Stimulated activated naive CD4-positive, alpha-beta T cell treated with Interleukin-2 at 50 U/mL for 16 hours (primary cell): ENCODE measurements around the gene APMAP.
A peak's percentile ranks its signal among the peaks of the same experiment; 100 is the strongest.
"Not testable (repeated sequence)": the region's sequence is repeated elsewhere in the genome, so short reads cannot be mapped to it uniquely, and the experiment has no call there.

Source experiments
- DNase-seq: peaks from one replicate; lab custom pipeline; 2025; lab: John Stamatoyannopoulos, UW

Gene APMAP

DNA sequence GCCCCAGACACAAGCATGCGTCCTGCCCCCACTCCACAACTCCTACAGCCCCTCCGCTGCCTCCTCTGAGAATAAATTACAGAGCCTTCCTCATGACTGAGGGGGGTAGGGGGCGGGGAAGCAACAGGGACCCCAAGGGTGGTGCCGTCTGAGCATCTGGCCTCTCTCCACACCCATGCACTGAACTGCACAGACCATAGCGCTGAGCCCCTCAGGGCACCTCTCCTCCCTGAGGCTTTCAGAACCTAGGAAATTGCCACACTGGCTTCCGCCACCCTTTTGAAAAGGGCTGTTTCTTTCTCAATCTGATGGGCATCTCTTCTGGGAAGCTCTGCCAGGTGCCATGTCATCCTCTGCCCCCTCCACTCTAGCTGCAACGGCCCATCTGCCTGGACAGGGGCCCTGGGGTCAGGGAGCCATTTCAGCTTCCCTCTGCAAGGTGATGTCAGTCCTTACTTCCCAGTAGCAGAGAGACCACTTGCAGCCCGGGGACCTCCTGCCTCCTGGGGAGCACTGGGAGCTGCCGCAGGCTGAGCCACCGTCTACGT lies 40.9 kb downstream of the APMAP start:
- DNase-seq, result no peak

DNA sequence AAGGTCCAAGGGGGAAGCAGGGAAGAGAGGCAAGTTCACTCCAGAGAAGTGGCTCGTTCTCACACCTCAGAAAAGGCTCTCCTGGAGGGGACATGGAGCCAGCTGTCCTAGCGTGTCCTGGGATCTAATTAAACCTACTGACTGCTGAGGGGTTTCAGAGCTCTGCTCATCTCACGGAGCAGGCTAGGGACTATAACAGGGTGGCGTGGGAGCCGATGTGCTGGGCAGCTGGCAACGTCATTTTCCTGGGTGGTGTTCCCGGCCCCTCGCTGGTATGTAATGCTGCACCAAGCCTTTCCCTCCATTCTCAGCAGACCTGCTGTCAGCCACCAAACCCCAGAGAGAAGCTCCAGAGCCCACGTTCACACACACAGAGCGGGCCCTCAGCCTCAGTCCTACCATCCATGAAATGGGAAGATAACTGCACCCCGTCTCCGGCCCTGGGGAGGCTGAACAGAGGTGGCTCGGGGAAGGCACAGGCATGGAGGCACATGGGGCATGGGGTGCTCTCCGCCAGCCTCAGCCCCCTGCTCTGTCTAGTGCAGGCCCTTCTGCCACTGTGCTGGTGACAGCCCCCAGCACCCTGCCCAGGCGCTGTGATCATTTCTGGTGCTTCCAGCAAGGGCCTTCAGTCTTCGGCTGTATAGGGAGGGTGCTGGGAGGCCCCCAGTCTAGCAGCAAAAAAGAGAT lies 41.6 kb downstream of the APMAP start:
- no peak for DNase-seq

DNA sequence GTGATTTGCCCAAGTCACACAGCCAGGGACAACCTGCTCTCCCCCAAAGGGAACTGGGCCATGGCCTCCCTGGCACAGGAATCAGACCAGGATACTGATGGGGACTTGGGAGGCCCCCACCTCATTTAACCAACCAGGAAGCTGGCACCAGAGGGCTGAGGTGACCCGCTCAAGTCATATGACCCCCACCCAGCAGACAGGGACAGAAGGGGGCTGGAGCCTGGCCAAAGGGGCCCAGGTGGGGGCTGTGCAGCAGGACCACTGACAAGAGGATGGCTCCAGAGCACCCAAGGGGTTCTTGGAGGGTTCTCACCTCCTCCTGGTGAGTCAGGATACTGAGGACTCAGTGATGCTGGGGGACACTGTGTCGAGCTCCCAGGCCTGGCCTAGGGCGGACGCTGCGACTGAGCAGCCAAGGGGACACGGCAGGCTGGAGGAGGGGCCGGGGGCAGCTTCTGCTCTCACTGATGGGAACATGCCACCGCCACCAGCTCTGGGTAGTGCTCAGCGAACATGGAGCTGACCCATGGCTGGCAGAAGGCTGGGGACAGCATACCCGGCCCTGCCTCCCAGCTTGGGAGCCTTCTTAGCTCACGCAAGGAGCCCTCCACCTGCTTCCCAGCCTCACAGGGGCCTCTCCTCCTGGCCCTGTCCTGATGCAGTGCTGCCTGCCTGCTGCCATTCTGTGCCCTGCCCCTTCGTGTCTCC lies 42.3 kb downstream of the APMAP start:
- no peak for DNase-seq

DNA sequence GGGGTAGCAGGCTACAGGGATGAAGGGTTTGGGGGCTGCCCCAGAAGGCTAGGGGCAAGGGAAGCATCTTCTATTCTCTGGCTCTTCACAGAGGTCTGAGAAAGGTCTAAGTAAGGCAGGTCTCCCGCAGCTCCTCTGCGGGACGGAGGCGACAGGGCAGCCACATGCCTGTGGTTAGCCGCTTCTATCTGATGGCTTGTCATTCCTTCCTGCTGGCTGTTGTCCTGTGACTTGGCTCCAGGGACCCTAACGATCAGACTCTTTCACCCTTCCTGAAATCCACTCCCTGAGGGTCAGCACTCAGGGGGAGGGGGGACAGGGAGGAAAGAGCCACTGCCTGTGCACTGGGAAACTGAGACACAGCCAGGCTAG lies 42.8 kb downstream of the APMAP start:
- DNase-seq, result no peak

DNA sequence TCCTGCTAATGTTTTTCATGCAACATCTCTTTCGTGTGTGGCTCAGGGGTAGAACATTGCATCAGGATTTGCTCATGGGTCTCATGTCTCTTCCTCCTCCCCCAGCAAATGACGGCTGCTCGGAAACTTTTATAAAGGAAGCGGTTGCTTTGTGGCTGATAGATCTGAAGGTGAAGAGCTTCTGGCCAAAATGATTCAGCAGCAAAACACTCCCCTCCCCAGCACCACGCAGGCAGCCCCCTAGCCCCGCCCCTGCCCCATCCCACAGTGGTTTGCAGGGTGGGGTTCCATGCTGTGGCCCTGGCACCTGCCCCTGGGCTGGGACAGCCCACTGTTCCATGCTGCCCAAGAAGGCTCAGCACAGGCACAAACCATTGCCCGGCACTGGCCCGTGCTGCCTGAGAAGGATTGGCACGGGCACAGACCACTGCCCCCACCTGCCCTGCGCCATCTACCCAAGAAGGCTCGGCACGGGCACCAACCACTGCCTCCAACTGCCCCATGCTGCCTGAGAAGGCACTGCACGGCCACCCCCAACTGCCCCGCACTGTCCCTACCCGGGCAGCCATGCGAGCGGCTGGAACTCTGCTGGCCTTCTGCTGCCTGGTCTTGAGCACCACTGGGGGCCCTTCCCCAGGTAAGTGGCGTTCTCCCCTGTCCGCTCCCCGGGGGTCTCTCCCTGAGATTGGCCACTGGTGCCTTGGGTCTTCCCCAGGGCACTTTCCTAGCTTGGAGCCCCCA lies 43.4 kb downstream of the APMAP start, which contains the start of gene CST7:
CST7 (plus strand) TSS at position 331 of the 741 bp plus-strand sequence; CDS start at position 568, 237 bp downstream.
- peak; percentile 83 for DNase-seq

DNA sequence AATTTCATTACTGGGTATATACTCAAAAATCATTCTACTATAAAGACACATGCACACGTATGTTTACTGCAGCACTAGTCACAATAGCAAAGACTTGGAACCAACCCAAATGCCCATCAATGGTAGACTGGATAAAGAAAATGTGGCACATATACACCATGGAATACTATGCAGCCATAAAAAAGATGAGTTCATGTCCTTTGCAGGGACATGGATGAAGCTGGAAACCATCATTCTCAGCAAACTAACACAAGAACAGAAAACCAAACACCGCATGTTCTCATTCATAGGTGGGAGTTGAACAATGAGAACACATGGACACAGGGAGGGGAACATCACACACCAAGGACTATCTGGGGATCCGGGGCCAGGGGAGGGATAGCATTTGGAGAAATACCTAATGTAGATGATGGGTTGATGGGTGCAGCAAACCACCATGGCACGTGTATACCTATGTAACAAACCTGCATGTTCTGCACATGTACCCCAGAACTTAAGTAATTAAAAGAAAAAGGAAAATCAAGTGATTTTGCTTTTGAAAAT lies 44.1 kb downstream of the APMAP start:
- DNase-seq, result not testable (repeated sequence)

DNA sequence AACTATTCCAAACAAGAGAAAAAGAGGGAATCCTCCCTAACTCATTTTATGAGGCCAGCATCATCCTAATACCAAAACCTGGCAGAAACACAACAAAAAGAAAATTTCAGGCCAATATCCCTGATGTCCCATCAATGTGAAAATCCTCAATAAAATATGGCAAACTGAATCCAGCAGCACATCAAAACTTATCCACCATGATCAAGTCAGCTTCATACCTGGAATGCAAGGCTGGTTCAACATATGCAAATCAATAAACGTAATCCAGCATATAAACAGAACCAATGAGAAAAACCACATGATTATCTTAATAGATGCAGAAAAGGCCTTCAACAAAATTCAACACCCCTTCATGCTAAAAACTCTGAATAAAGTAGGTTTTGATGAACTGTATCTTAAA lies 46.2 kb downstream of the APMAP start:
- DNase-seq, result not testable (repeated sequence)

DNA sequence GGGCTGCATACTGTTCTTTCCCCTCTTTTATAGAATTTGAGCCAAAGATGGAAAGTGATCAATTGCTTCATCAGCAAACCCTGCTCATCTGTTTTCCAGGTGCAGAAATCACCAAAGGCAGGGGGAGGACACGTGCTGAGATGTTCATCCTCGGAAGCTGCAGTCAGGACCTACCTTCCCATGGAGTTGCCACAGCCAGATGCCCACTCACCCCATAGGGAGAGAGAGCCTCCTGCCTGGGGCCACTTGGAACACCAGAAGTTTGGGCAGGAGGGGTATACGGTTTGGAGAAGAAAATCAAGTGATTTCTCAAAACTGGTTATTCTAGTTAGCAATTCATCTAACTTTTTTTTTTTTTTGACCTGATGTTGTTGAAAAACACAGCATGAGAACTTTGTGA lies 48.8 kb downstream of the APMAP start:
- no peak for DNase-seq

DNA sequence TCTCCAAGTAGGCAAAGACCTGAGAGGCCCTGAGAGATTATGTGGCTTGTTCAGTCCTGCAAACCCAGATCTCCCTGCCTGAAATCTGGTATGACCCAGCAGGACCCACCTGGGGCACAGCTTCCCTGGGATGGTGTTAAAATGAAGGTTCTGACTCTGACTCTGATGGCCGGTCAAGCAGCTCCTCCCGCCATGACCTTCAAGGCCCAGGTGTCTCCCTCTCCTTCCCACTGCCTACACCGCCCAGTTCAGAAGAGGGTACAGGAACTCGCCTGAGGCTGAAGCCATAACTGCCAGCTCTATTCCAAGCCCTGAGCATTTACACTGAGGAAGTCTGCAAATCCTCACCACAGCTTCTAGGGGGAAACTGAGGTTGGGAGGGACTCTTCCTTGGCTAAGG lies 49.4 kb downstream of the APMAP start:
- DNase-seq, result no peak

DNA sequence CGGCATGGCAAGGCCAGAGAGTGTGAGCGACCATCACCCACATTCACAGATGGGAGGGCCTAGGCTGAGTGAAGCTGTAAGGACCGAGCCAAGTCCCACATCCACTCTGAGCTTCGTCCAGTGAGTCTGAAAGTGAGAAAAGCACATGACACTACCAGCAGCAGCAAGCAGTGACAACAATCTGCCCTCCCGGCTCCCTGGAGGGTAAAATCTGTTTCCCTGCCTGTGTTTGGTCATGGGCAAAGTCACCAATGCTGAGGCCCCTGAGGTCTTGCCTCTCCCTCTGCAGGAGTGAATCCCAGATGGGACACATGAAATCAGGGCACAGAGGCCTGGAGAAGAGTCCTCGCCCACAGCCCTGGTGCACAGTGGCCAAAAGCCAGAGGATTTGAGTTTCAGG lies 49.9 kb downstream of the APMAP start:
- no peak for DNase-seq

DNA sequence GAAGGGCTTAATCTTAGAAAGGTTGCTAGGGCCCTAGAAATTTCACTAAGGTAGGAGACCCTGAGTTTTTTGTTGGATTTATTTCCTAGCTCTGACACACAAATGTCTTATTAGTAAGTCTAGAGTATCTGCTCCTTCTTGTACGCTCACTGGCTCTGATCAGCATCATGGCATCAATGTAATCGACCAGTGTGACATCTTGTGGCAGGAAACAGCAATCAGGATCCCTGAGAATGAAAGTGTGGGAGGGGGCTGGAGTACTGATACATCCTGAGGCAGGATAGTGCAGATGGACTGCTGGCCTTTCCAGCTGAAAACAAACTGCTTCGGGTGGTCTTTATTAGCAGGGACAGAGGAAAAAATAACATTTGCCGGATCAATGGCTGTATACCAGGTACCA lies 53.5 kb downstream of the APMAP start:
- DNase-seq, result no peak

DNA sequence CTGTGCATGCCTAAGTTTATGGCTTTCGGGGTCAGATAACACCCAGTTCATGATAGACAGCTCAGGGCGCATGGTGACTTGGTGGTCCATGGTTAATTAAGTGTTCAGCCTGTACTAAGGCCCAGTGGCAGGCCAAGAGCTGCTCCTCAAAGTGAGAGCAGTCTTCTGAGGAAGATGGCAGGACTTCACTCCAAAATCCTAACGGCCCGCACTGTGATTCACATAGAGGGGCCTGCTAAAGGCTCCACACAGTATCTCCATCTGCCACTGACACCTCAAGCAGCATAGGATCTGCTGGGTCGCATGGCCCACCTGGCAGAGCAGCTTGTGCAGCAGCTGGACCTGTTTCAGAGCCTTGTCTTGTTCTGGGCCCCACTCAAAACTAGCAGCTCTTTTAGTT lies 54.1 kb downstream of the APMAP start:
- no peak for DNase-seq

DNA sequence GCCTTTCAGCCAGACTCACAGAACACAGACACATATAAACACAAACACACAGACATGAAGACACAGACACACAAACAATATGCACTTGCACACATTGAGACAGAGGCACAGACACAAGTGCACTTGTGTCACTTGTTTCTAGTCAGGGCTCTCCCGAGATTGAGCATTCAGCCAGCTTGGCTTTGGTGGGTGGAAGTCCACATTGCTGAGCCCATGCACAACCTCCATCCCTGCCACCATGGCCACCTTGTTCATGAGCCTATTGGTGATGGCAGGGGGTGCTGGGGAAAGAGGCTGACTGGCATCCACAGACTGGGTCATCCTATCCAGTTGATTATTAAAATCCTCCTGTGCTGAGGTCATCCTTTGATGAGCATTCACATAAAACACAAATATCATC lies 55.0 kb downstream of the APMAP start:
- no peak for DNase-seq

DNA sequence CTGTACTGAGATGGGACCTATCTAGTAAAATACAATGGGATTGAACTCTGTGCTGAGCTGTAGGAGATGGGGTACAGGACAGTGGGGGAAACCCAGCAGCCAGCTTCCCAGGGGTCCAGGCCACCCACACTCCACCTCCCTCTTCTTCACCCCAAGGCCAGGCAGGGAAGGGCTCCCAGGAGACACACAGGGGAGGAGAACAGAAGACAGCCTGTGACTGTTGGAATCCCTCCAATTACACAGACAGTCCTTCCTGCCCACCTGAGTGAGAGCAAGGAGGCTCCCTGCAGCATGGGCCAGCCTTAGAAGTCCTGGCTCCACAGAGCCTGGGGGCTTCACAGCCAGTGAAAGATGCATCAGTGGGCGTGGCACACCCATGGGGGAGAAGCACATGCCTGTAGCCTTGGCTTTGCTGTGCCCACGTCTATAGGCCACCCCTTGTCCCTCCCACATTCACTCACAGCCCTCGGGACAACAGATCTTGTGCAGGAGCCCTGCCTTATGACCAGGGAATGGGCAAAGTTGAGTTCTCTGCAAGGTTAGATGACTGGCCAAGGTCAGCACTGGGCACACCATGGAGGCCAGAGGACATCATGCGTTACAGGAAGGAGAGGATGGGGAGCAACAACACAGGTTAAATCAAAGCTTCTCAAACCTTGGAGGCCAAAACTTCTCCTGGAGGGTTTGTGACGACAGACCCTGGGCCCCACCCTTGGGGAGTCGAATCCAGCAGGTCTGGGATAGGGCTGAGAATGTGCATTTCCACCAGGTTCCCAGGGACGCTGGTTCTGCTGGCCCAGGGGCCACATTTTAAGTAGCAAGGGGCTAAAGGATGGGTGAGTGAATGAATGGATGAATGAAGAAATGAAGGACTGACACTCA lies 55.8 kb downstream of the APMAP start:
- DNase-seq, result no peak

DNA sequence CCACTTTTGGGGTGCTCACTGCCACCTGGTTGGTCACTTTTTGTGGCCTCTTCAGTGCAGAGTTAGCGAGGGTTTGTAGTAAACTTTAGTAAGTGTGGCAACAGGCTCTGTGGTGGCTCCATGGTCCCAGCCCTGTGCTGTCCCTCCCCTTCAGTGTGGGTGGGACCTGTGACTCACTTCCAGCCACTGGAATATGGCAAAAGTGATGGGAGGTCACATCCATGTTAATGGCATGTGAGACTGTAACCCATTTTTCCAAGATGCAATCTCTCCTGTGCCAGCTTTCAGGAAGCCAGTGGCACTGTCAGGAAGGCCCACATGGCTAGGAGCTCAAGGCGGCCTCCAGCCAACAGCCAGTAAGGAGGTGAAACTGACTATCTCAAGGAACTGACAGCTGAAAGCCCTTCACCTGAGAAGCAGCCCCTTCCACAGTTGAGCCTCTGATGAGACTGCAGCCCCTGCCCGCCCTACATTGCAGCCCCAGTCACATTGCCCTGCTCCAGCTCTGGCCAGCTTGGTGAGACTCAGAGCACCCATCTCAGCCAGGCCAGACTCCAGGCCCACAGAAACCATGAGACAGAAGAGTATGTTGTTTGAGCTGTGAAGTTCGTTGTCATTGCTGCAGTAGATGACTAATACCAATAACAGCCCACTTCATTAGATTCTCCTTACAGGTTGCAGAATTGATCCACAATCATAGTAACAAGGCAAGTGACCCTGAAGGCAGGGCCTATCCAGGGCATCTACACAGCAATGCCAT lies 56.6 kb downstream of the APMAP start:
- DNase-seq, result no peak

DNA sequence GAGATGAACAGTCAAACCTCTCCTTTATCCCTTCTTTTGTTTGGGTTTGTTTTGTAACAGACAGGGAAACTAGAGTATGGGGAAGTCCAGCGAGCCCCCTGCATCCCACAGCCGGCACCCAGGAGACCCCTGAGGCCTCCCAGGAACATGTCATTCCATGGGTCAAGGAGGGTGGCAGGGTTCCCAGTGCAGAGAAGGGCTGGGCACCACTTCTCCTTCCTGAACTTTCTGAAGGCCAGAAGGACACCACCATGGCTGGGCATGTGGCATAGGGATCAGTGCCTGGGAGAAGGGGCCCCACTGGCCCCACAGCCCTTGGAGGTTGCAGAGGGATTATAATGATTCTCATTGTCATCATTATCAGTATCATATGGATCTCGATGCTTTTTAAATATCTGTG lies 57.4 kb downstream of the APMAP start:
- no peak for DNase-seq

DNA sequence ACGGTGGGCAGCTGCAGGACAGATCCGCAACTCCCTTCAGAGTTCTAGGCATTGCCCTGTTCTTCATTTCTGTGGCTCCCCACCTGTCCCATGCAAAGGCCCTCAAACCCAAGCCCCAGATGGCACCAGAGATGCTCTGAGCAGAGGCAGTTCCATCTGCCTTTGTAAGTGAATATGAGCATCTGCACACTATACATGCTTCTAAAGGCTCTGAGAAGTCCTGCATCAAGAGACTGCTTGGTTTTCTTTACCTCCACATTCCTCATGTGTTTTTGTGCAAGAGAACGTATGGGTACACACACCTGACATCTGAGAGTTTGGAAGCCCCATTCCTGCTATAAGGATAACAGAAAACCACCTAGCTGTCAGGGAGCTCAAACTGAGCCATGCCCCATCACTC lies 57.8 kb downstream of the APMAP start:
- no peak for DNase-seq

DNA sequence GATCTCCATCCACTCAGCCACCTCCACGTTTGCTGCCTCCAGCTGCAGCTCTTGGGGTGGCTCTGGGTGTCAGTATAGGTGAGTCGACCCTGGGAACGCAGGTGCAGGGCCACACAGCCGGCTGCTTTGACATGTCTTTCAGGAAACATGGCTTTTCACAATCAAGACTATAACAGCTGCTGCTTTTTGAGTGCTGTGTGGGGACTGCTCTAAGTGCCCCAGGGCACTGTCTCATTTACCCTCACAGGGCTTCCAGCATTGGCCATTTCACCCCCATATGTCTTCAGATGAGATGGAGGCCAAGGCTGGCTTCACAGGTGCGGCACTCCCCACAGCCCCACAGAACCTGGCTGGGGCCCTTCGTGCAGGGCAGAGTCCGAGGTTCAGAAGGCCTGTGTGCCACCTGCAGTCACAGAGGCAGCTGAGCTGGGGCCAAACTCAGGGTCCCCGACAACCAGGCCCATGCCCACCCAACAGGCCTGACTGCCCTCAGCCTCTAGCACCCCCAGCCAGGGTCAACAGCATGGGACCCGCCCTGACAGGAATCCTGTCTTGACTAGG lies 58.4 kb downstream of the APMAP start:
- DNase-seq, result no peak

DNA sequence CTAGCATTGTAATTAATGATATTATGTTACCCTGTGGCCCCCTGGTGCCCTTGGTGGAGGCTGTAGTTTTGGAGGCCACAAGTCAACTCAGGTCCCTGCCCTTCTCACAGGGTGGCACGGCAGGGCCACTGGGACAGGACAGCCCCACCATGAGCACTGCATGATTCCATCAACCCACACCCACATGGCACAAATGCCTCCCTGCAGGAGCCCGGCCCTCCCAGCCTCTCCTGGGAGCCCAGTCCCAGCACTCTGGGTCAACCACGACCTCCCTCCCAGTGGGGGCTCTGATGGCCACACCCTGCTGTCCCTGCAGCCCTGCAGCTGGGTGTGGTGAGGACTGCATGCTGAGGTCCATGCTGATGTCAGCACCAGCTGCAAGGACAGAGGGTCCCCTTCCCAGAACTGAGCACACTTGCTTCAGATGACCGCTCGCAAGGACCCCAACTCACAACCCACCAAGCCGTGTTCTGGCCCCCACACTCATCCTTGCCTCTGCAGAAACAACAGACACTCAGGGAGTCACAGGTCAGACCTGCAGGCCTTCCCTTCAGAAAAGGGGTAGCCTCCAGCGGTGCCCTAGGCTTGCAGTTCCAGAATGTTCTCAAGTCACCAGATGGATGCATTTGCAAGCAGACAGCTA lies 59.2 kb downstream of the APMAP start:
- no peak for DNase-seq

DNA sequence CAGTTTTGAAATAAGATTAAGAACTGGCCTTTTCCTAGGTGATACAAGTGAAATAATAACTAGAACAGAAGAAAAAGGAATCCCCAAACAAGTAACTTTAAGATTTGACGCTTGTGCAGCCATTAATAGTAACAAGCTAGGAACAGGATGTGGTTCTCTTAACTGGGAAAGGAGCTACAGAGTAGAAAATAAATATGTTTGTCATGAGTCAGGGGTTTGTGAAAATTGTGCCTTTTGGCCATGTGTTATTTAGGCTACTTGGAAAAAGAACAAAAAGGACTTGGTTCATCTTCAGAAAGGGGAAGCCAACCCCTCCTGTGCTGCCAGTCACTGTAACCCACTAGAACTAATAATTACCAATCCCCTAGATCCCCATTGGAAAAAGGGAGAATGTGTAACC lies 60.7 kb downstream of the APMAP start:
- DNase-seq, result not testable (repeated sequence)
